Vagina (tissue), 2 donors: ENCODE measurements around the gene PCSK5. TPM values are rescaled to one million over a fixed set of nuclear protein-coding genes. Genes with fewer than 3 reads are reported as not detected.
A peak's percentile ranks its signal among the peaks of the same experiment; 100 is the strongest.

Source experiments
- DNase-seq, 2 donors: peaks; one replicate each; pipeline ENCODE4 v3.0.0-alpha.2; 2017; ENCODE audit errors: extremely low spot score in 2 of 2
- H3K27ac ChIP-seq: fragments of 200-600 bp; sonication (generic); one replicate; pipeline ENCODE4 v1.5.1; 2019
- H3K27me3 ChIP-seq: fragments of 200-600 bp; sonication (generic); one replicate; pipeline ENCODE4 v1.5.1; 2019
- H3K36me3 ChIP-seq, 2 donors: fragments of 200-600 bp; sonication (generic); one replicate each; pipeline ENCODE4 v1.5.1; 2017 to 2019
- H3K4me1 ChIP-seq: fragments of 200-600 bp; sonication (generic); one replicate; pipeline ENCODE4 v1.5.1; 2019
- H3K4me3 ChIP-seq, 2 donors: fragments of 200-600 bp; sonication (generic); 1 replicate in 1 of 2; 2 replicates in 1 of 2; pipeline ENCODE4 v1.5.1; 2016 to 2019
- H3K9me3 ChIP-seq: fragments of 200-600 bp; sonication (generic); one replicate; pipeline ENCODE4 v1.5.1; 2019
- CTCF ChIP-seq, 3 experiments: fragments of 450-650 bp in 2 of 3; fragments of 200-600 bp in 1 of 3; sonication (generic) in 1 of 3; IDR thresholded peaks; one replicate each; pipeline ENCODE4 v1.5.1; 2017 to 2019; ENCODE audit warnings: antibody characterized with exemption in 3 of 3, mild to moderate bottlenecking in 2 of 3, moderate library complexity in 2 of 3
- POLR2A ChIP-seq, 2 donors: fragments of 450-650 bp; IDR thresholded peaks; one replicate each; pipeline ENCODE4 v1.6.1; 2017; ENCODE audit warnings: antibody characterized with exemption in 2 of 2, mild to moderate bottlenecking in 2 of 2, moderate library complexity in 2 of 2
- POLR2AphosphoS5 ChIP-seq, 2 donors: sonication (generic); formaldehyde crosslinking; IDR thresholded peaks; one replicate each; pipeline ENCODE4 v1.9.0; 2017; ENCODE audit warnings: antibody characterized with exemption in 2 of 2, mild to moderate bottlenecking in 2 of 2, low read depth in 1 of 2; ENCODE audit not compliant: insufficient read depth in 1 of 2
- intact Hi-C: fragments of 100-400 bp; cut with DNase I; formaldehyde crosslinking; loops from one replicate; pipeline ENCODE4 v1.15.1; 2023
- total RNA-seq: library from RNA; depleted of rRNA; stranded (reverse); fragments of >200 nt; gene quantifications from one replicate; pipeline ENCODE4 v1.2.3, GENCODE V29; 2016

Gene PCSK5
- total RNA-seq, 1 donor from 2014 or later, result 22.6 TPM

DNA sequence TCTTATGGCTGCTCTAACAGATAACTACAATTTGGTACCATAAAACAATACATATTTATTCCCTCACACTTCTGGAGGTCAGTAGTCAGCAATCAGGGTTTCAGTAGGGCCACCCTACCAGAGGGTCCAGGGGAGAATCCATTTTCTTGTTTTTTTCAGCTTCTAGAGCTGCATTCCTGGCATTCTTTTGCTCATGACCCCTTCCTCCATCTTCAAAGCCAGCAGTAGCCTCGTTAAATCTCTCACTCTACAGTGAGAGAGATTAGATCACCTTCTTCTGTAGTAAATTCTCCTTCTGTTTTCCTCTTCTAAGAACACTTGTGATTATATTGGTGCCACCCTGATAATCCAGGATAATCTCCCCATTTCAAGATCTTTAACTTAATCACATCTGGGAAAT lies 316.3 kb downstream of the PCSK5 start:
- H3K9me3 ChIP-seq, result no peaks in the 10 kb centered on the region
- no peaks in the 10 kb centered on the region for H3K36me3 ChIP-seq
- no peak for TF ChIP-seq POLR2AphosphoS5 (IDR thresholded peaks at IDR 0.05; ENCODE audit: insufficient read depth in 1 of 2, low read depth in 1 of 2)
- TF ChIP-seq POLR2A (IDR thresholded peaks at IDR 0.05), result no peak
- no peak for TF ChIP-seq CTCF (IDR thresholded peaks at IDR 0.05)
- intact Hi-C loops, result no loop called here
- DNase-seq, result no peak
- no peak overlapping the region for H3K4me3 ChIP-seq
- H3K27me3 ChIP-seq, result no peaks in the 10 kb centered on the region
- H3K4me1 ChIP-seq, result no peaks in the 10 kb centered on the region
- H3K27ac ChIP-seq, result no peak overlapping the region

DNA sequence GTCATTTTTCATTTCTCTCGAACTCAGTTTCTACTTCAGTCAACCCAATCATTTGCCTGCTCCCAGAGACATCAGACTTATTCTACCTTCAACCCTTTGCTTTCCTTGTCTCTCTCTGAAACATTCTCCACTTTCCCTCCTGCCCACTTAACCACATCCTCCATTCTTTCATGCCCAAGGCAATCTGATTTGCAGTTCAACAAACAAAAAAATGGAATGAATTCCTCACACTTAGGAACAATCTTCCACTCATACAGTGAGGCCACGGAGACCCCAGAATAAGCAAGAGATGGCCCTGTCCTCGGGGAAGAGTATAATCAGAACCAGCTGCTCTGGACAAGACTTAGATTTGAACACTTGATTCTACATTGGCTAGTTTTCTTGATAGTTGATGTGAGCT lies 323.3 kb downstream of the PCSK5 start:
- TF ChIP-seq POLR2A (IDR thresholded peaks at IDR 0.05), result no peak
- no peak for TF ChIP-seq POLR2AphosphoS5 (IDR thresholded peaks at IDR 0.05; ENCODE audit: insufficient read depth in 1 of 2, low read depth in 1 of 2)
- TF ChIP-seq CTCF (IDR thresholded peaks at IDR 0.05), result no peak
- H3K36me3 ChIP-seq, result no peaks in the 10 kb centered on the region
- intact Hi-C loops, result no loop called here

GRCh38 chr9:76215066-76215465 lies 324.6 kb downstream of the PCSK5 start:
- Histone ChIP-seq H3K4me3 (no peak overlapping the region), H3K27ac (peak overlapping the region; percentile 63), H3K9me3 (no peaks in the 10 kb centered on the region), H3K36me3 (no peaks in the 10 kb centered on the region), H3K27me3 (no peaks in the 10 kb centered on the region), H3K4me1 (peaks cover 19% of the 10 kb centered on the region)
- TF ChIP-seq POLR2A (IDR thresholded peaks at IDR 0.05), result no peak
- TF ChIP-seq POLR2AphosphoS5 (IDR thresholded peaks at IDR 0.05; ENCODE audit: insufficient read depth in 1 of 2, low read depth in 1 of 2), result no peak
- TF ChIP-seq CTCF (IDR thresholded peaks at IDR 0.05), result no peak
- DNase-seq, result no peak
- intact Hi-C loops, result no loop called here

More for the DNA sequence above, 323.3 kb downstream of the PCSK5 start:
- DNase-seq, result no peak
- Histone ChIP-seq H3K27me3 (no peaks in the 10 kb centered on the region), H3K4me3 (no peak overlapping the region), H3K9me3 (no peaks in the 10 kb centered on the region), H3K27ac (no peak overlapping the region), H3K4me1 (peaks cover 19% of the 10 kb centered on the region)

- Histone ChIP-seq H3K27me3 (no peaks in the 10 kb centered on the region), H3K27ac (peak overlapping the region; percentile 63), H3K4me3 (no peak overlapping the region), H3K9me3 (no peaks in the 10 kb centered on the region), H3K4me1 (peaks cover 20% of the 10 kb centered on the region), H3K36me3 (no peaks in the 10 kb centered on the region)
- intact Hi-C loops, result no loop called here
- TF ChIP-seq CTCF (IDR thresholded peaks at IDR 0.05) (no peak), POLR2A (IDR thresholded peaks at IDR 0.05) (no peak), POLR2AphosphoS5 (IDR thresholded peaks at IDR 0.05; ENCODE audit: insufficient read depth in 1 of 2, low read depth in 1 of 2) (peak in 1 of 2 donors; percentile 19)
- DNase-seq, result no peak
Measured at GRCh38 chr9:76216161-76216649, 325.7 kb downstream of the PCSK5 start.

DNA sequence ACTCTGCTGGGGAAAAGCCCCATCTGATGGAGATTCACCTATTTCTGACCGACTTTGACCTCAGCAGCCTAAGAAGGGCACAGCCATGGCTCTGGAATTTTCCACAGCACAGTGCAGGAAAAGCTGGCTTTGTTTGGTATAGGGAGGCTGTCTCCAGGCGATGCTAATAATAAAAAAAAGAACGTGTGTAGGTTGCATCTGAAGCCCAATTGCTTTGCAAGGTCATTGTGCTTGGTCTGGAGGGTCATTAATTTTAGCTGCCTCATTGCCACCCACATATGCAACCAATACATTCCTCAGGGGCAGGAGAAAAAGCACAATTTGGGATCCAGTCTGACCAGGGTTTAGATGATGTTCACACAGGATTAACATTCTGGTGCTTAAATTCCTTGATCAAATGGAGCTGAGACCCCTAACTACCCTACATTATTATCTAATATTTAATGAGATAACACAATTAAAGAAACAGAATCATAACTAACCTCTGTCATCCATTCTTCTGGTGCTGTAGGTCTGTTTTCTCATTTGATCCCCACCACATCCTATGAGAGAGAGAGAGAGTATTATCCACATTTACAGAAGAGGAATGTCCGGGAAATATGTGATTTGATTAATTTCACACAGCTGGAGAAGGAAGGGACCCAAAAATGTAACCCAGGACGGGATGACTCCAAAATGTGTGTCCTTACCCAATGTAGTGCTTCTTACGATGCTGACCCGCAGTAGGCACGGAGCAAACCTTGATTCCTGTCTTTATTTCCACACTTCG lies 327.8 kb downstream of the PCSK5 start:
- Histone ChIP-seq H3K4me1 (peaks cover 24% of the 10 kb centered on the region), H3K36me3 (no peaks in the 10 kb centered on the region), H3K4me3 (no peak overlapping the region), H3K27me3 (no peaks in the 10 kb centered on the region), H3K9me3 (no peaks in the 10 kb centered on the region), H3K27ac (no peak overlapping the region)
- TF ChIP-seq POLR2A (IDR thresholded peaks at IDR 0.05) (no peak), CTCF (IDR thresholded peaks at IDR 0.05) (no peak), POLR2AphosphoS5 (IDR thresholded peaks at IDR 0.05; ENCODE audit: insufficient read depth in 1 of 2, low read depth in 1 of 2) (no peak)
- DNase-seq, result no peak
- intact Hi-C loops, result no loop called here
